Neural progenitor cell (in vitro differentiated cells): Measurements from ENCODE around the gene ENAH. TPM values are rescaled to one million over a fixed set of nuclear protein-coding genes. Genes with fewer than 3 reads are reported as not detected.

Source experiments
- DNase-seq: peaks from one replicate; pipeline ENCODE4 v3.0.0-alpha.2; 2016; ENCODE audit warnings: low spot score
- H2AFZ ChIP-seq: fragments of 200-600 bp; sonication (generic); replicated peaks from 2 replicates; pipeline ENCODE4 v1.6.1; 2016; ENCODE audit warnings: antibody characterized with exemption
- H3F3A ChIP-seq: fragments of 200-600 bp; sonication (generic); 2 replicates; pipeline ENCODE4 v1.6.1; 2016; ENCODE audit warnings: antibody characterized with exemption, low read depth
- H3K27ac ChIP-seq: fragments of 200-600 bp; sonication (generic); 2 replicates; pipeline ENCODE4 v1.5.1; 2016; ENCODE audit warnings: mild to moderate bottlenecking
- H3K27me3 ChIP-seq: fragments of 200-600 bp; sonication (generic); 2 replicates; pipeline ENCODE4 v1.6.1; 2016; ENCODE audit warnings: mild to moderate bottlenecking, moderate library complexity
- H3K36me3 ChIP-seq: fragments of 200-600 bp; sonication (generic); 2 replicates; pipeline ENCODE4 v1.5.1; 2016
- H3K4me1 ChIP-seq: fragments of 200-600 bp; sonication (generic); 2 replicates; pipeline ENCODE4 v1.6.1; 2016; ENCODE audit warnings: mixed run types
- H3K4me2 ChIP-seq: fragments of 200-600 bp; sonication (generic); 2 replicates; pipeline ENCODE4 v1.6.1; 2016
- H3K4me3 ChIP-seq: fragments of 200-600 bp; sonication (generic); 2 replicates; pipeline ENCODE4 v1.5.1; 2016
- H3K79me2 ChIP-seq: fragments of 200-600 bp; sonication (generic); 2 replicates; pipeline ENCODE4 v1.6.1; 2016; ENCODE audit warnings: low read depth
- H3K9ac ChIP-seq: fragments of 200-600 bp; sonication (generic); 2 replicates; pipeline ENCODE4 v1.6.1; 2016
- H3K9me3 ChIP-seq: fragments of 200-600 bp; sonication (generic); 2 replicates; pipeline ENCODE4 v1.5.1; 2016; ENCODE audit warnings: low read depth
- H4K20me1 ChIP-seq: fragments of 200-600 bp; sonication (generic); 2 replicates; pipeline ENCODE4 v1.6.1; 2016; ENCODE audit warnings: low read depth
- H3K27ac Mint-ChIP-seq: 3 replicates; pipeline ENCODE4 v1.8.0; 2021; ENCODE audit warnings: mixed read lengths
- H3K27me3 Mint-ChIP-seq: 2 replicates; pipeline ENCODE4 v1.8.0; 2022; ENCODE audit warnings: low read depth, mild to moderate bottlenecking, inconsistent platforms, moderate library complexity, mixed read lengths; ENCODE audit not compliant: insufficient read depth
- H3K36me3 Mint-ChIP-seq: 3 replicates; pipeline ENCODE4 v1.8.0; 2021; ENCODE audit warnings: mixed read lengths
- H3K4me1 Mint-ChIP-seq: 3 replicates; pipeline ENCODE4 v1.8.0; 2021; ENCODE audit warnings: mixed read lengths
- H3K4me3 Mint-ChIP-seq: 3 replicates; pipeline ENCODE4 v1.8.0; 2021; ENCODE audit warnings: mild to moderate bottlenecking, moderate library complexity, mixed read lengths
- H3K9me3 Mint-ChIP-seq: 3 replicates; pipeline ENCODE4 v1.8.0; 2020; ENCODE audit warnings: mixed read lengths
- CTCF ChIP-seq: fragments of 200-600 bp; sonication (generic); IDR thresholded peaks from 2 replicates; pipeline ENCODE4 v1.5.1; 2017; ENCODE audit warnings: antibody characterized with exemption, mild to moderate bottlenecking
- EZH2 ChIP-seq: fragments of 200-600 bp; sonication (generic); IDR thresholded peaks from 2 replicates; pipeline ENCODE4 v1.6.1; 2017; ENCODE audit warnings: antibody characterized with exemption, mild to moderate bottlenecking, moderate library complexity
- EZH2phosphoT487 ChIP-seq: fragments of 200-600 bp; sonication (generic); IDR thresholded peaks from 2 replicates; pipeline ENCODE4 v1.6.1; 2017; ENCODE audit warnings: antibody characterized with exemption
- total RNA-seq: library from RNA; depleted of rRNA; stranded (reverse); fragments of >200 nt; gene quantifications from 2 replicates; pipeline ENCODE4 v1.2.3, GENCODE V29; 2015; ENCODE audit warnings: low replicate concordance

The ENAH gene
- total RNA-seq, 1 donor from 2014 or later = 346 TPM

DNA sequence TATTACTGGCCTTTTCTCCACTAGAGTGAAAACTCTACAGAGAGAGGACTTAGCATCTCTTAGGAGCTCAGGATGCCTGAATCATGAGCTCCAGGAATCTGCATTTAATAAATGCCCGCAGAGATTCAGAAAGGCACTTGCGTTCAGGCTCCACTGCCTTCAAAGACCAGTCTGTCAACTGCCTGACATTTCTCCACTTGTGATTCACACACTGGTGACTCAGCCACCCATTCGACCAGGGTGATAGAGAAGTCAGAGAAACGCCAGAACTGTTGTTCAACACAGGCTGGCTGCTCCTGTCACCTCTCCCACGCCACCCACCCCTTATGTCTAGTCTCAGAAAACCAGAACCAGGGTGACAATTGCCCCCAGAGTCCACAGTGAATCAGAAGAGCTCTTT lies 198.2 kb downstream of the ENAH start:
- Histone ChIP-seq H3K4me3 (no peak overlapping the region), H3K4me2 (no peak overlapping the region), H3F3A (no peaks in the 10 kb centered on the region), H3K9me3 (no peaks in the 10 kb centered on the region), H3K9ac (no peak overlapping the region), H3K27me3 (no peaks in the 10 kb centered on the region), H3K79me2 (no peaks in the 10 kb centered on the region), H3K36me3 (no peaks in the 10 kb centered on the region), H4K20me1 (no peaks in the 10 kb centered on the region), H2AFZ (no peak overlapping the region), H3K27ac (no peak overlapping the region), H3K4me1 (no peaks in the 10 kb centered on the region)
- TF ChIP-seq EZH2phosphoT487 (no peak), EZH2 (no peak), CTCF (no peak)
- Mint-ChIP-seq H3K36me3 (no peaks in the 10 kb centered on the region), H3K27ac (no peak overlapping the region), H3K4me1 (peaks cover 15% of the 10 kb centered on the region), H3K27me3 (peaks cover 7% of the 10 kb centered on the region), H3K4me3 (no peak overlapping the region), H3K9me3 (no peaks in the 10 kb centered on the region)
- DNase-seq = no peak

GRCh38 chr1:225453797-225454648 lies 198.9 kb downstream of the ENAH start:
- Histone ChIP-seq H3F3A (no peaks in the 10 kb centered on the region), H3K4me1 (no peaks in the 10 kb centered on the region), H3K4me2 (no peak overlapping the region), H3K27ac (no peak overlapping the region), H3K27me3 (no peaks in the 10 kb centered on the region), H4K20me1 (no peaks in the 10 kb centered on the region), H3K9ac (no peak overlapping the region), H3K79me2 (no peaks in the 10 kb centered on the region), H2AFZ (no peak overlapping the region), H3K4me3 (no peak overlapping the region), H3K9me3 (no peaks in the 10 kb centered on the region), H3K36me3 (no peaks in the 10 kb centered on the region)
- H3K4me1 Mint-ChIP-seq = peaks cover 13% of the 10 kb centered on the region
- no peak overlapping the region for H3K27ac Mint-ChIP-seq
- H3K9me3 Mint-ChIP-seq = no peaks in the 10 kb centered on the region
- DNase-seq = no peak
- H3K4me3 Mint-ChIP-seq = no peak overlapping the region
- no peak for TF ChIP-seq EZH2
- no peak for TF ChIP-seq CTCF
- no peak for TF ChIP-seq EZH2phosphoT487
- no peaks in the 10 kb centered on the region for H3K36me3 Mint-ChIP-seq
- H3K27me3 Mint-ChIP-seq = peaks cover 8% of the 10 kb centered on the region

- TF ChIP-seq EZH2 = no peak
- no peak for TF ChIP-seq EZH2phosphoT487
- no peak for TF ChIP-seq CTCF
- H2AFZ ChIP-seq = no peak overlapping the region
- no peaks in the 10 kb centered on the region for H3K36me3 ChIP-seq
- Mint-ChIP-seq H3K36me3 (no peaks in the 10 kb centered on the region), H3K9me3 (no peaks in the 10 kb centered on the region), H3K4me1 (peaks cover 24% of the 10 kb centered on the region), H3K27me3 (peaks cover 8% of the 10 kb centered on the region), H3K4me3 (no peak overlapping the region), H3K27ac (no peak overlapping the region)
- H3K79me2 ChIP-seq = no peaks in the 10 kb centered on the region
- H3F3A ChIP-seq = no peaks in the 10 kb centered on the region
- peak; percentile 27 for DNase-seq
- H3K4me1 ChIP-seq = peaks cover 4% of the 10 kb centered on the region
- H3K27ac ChIP-seq = no peak overlapping the region
- H3K4me3 ChIP-seq = no peak overlapping the region
- no peaks in the 10 kb centered on the region for H4K20me1 ChIP-seq
- no peaks in the 10 kb centered on the region for H3K9me3 ChIP-seq
- H3K9ac ChIP-seq = no peak overlapping the region
- H3K4me2 ChIP-seq = no peak overlapping the region
- no peaks in the 10 kb centered on the region for H3K27me3 ChIP-seq
Measured at GRCh38 chr1:225451840-225452515, 200.9 kb downstream of the ENAH start.
